ENCODE results near the gene C4A.

DNA sequence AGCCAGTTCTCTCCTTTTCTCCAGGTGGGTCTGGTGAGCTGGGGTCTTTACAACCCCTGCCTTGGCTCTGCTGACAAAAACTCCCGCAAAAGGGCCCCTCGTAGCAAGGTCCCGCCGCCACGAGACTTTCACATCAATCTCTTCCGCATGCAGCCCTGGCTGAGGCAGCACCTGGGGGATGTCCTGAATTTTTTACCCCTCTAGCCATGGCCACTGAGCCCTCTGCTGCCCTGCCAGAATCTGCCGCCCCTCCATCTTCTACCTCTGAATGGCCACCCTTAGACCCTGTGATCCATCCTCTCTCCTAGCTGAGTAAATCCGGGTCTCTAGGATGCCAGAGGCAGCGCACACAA is 36.7 kb upstream of the C4A start:
- TF ChIP-seq CTCF (IDR thresholded peaks at IDR 0.05; ENCODE audit: insufficient read depth, low read length) (no peak), POLR2AphosphoS5 (IDR thresholded peaks at IDR 0.05; ENCODE audit: low read depth) (no peak), REST (IDR thresholded peaks at IDR 0.05; ENCODE audit: insufficient replicate concordance, low read depth) (no peak)
